ENCODE data around the gene SOHLH1. TPM values are rescaled to one million over a fixed set of nuclear protein-coding genes. Genes with fewer than 3 reads are reported as not detected.

Gene SOHLH1
- 0.10 TPM in 1 of 5 replicates, not detected in the others for total RNA-seq (2022; extraction: Qiagen RNA extraction; ENCODE audit: low read depth)

GRCh38 chr9:135699440-135699839 is at the start of gene SOHLH1:
SOHLH1 (minus strand) TSS chr9:135699481; CDS start chr9:135699467, 14 bp downstream.

GRCh38 chr9:135701959-135702721 is 2.9 kb upstream of the SOHLH1 start, which contains the start of gene KCNT1:
KCNT1 (plus strand) TSS chr9:135702185; CDS start chr9:135702259, 74 bp downstream.

GRCh38 chr9:135662758-135663450 is 36.4 kb downstream of the SOHLH1 start, which contains the start of gene LCN9:
LCN9 (plus strand) TSS chr9:135663309; CDS start chr9:135663322, 13 bp downstream.

Other genes with a start within 250 kb of the SOHLH1 start
- gene PPP1R26, start 219.7 kb downstream of the SOHLH1 start, total RNA-seq (2022; extraction: Qiagen RNA extraction; ENCODE audit: low read depth), result 14.8 to 19.9 TPM (median 19.3 TPM) in 5 replicates
- gene MRPS2, start 198.8 kb downstream of the SOHLH1 start, total RNA-seq (2022; extraction: Qiagen RNA extraction; ENCODE audit: low read depth), result 107 to 141 TPM (median 131 TPM) in 5 replicates
- 0.18 TPM in 1 of 5 replicates, not detected in the others for gene LCN1, start 178.0 kb downstream of the SOHLH1 start, total RNA-seq (2022; extraction: Qiagen RNA extraction; ENCODE audit: low read depth)
- gene OBP2A, start 153.4 kb downstream of the SOHLH1 start, total RNA-seq (2022; extraction: Qiagen RNA extraction; ENCODE audit: low read depth), result not detected in 5 replicates
- gene PAEP, start 137.7 kb downstream of the SOHLH1 start, total RNA-seq (2022; extraction: Qiagen RNA extraction; ENCODE audit: low read depth), result 0.41 to 0.47 TPM (median 0.45 TPM) in 4 of 5 replicates, not detected in the other
- not detected in 5 replicates for gene GLT6D1, start 59.9 kb downstream of the SOHLH1 start, total RNA-seq (2022; extraction: Qiagen RNA extraction; ENCODE audit: low read depth)
- gene LCN9, start 36.2 kb downstream of the SOHLH1 start, total RNA-seq (2022; extraction: Qiagen RNA extraction; ENCODE audit: low read depth), result not detected in 5 replicates
- 0.01 to 0.06 TPM (median 0.05 TPM) in 3 of 5 replicates, not detected in the others for gene KCNT1, start 2.7 kb upstream of the SOHLH1 start, total RNA-seq (2022; extraction: Qiagen RNA extraction; ENCODE audit: low read depth)
- 17.9 to 24.4 TPM (median 20.2 TPM) in 5 replicates for gene CAMSAP1, start 208.1 kb upstream of the SOHLH1 start, total RNA-seq (2022; extraction: Qiagen RNA extraction; ENCODE audit: low read depth)

Data from A549 treated with GW870086 at 1 μM for 4 hours (cell line).